Naive thymus-derived CD8-positive, alpha-beta T cell (primary cell): ENCODE data around the gene LHB. TPM values are rescaled to one million over a fixed set of nuclear protein-coding genes. Genes with fewer than 3 reads are reported as not detected.

Experiments used
- ATAC-seq, 2 donors: fragments of 150-1000 bp; cut with Tn5 transposase in 1 of 2; sonication (Bioruptor Pico), chemical (Tn5 transposase) in 1 of 2; 1 replicate in 1 of 2; 2 replicates in 1 of 2; pipeline ENCODE4 v1.10.0; 2021; ENCODE audit warnings: mild to moderate bottlenecking in 2 of 2, moderate library complexity in 2 of 2
- POLR2A ChIA-PET: fragments of 350-600 bp; sonication (Branson Sonifier 250); formaldehyde crosslinking; loops from one replicate; lab custom pipeline; 2021; ENCODE audit warnings: antibody characterized with exemption; lab: Charles Lee
- DNase-seq, 10 donors: peaks; one replicate each; pipeline versions ENCODE4 v3.0.0 to v3.0.0-alpha.2; 2020 to 2022
- H3K27ac Mint-ChIP-seq, 10 donors: one replicate each; pipeline ENCODE4 v1.8.0; 2020 to 2022; ENCODE audit warnings: mild to moderate bottlenecking in 10 of 10, mixed read lengths in 10 of 10, moderate library complexity in 4 of 10, inconsistent platforms in 1 of 10
- H3K27me3 Mint-ChIP-seq, 5 donors: one replicate each; pipeline ENCODE4 v1.8.0; 2021 to 2022; ENCODE audit warnings: mixed read lengths in 5 of 5
- H3K36me3 Mint-ChIP-seq, 3 donors: one replicate each; pipeline ENCODE4 v1.8.0; 2020 to 2022; ENCODE audit warnings: mixed read lengths in 3 of 3, mild to moderate bottlenecking in 2 of 3, inconsistent platforms in 1 of 3
- H3K4me1 Mint-ChIP-seq, 4 donors: one replicate each; pipeline ENCODE4 v1.8.0; 2021 to 2022; ENCODE audit warnings: mixed read lengths in 4 of 4
- H3K4me3 Mint-ChIP-seq, 10 donors: one replicate each; pipeline ENCODE4 v1.8.0; 2020 to 2022; ENCODE audit warnings: mild to moderate bottlenecking in 10 of 10, mixed read lengths in 10 of 10, moderate library complexity in 6 of 10, inconsistent platforms in 1 of 10
- H3K9me3 Mint-ChIP-seq, 9 donors: one replicate each; pipeline ENCODE4 v1.8.0; 2020 to 2022; ENCODE audit warnings: mixed read lengths in 9 of 9, mild to moderate bottlenecking in 3 of 9, inconsistent platforms in 1 of 9, moderate library complexity in 1 of 9
- polyA plus RNA-seq, 3 donors: library from polyadenylated mRNA; unstranded; fragments of 300-500 nt; fragmentation: Illumina TruSeq; gene quantifications; one replicate each; pipeline ENCODE4 v1.2.3, GENCODE V29; 2021
- total RNA-seq, 8 experiments: library from RNA in 2 of 8; stranded (reverse) in 2 of 8; gene quantifications; one replicate each; pipeline ENCODE4 v1.2.3 and lab custom pipeline; 2021 to 2026

Gene LHB
- total and polyA plus RNA-seq, 5 experiments from 2014 or later = not detected

GRCh38 chr19:48997972-48998371 is 18.9 kb downstream of the LHB start:
- DNase-seq (peak in 5 of 10 donors; percentile 17 to 28 (median 22)), ATAC-seq (no peak)
- Mint-ChIP-seq H3K27me3 (no peaks in the 10 kb centered on the region), H3K9me3 (no peaks in the 10 kb centered on the region), H3K4me3 (no peak overlapping the region), H3K4me1 (peaks cover 13 to 44% (median 32%) of the 10 kb centered on the region in 4 donors), H3K27ac (peak overlapping the region in 1 of 10 donors; percentile 81), H3K36me3 (peaks cover 0 to 12% (median 2%) of the 10 kb centered on the region in 3 donors)
- POLR2A ChIA-PET = no interaction called here

DNA sequence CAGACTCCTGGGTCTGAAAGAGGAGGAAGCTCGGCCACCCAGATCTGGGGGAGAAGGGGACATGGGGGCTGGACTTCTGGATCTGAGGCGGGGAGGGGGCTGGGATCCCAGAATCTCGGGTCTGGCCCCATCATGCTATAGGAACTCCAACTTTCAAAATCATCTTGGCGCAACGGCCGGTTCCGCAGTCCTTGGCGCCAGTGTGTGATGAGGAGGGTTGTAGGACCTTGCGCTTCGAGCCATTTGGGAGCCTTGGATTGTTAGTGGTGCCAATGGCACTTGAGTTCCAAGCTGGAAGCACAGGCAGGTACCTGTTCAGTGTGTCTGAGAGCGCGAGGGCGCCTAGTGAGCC is 22.9 kb downstream of the LHB start:
- peak overlapping the region; percentile 90 to 99 (median 98) for H3K27ac Mint-ChIP-seq
- H3K36me3 Mint-ChIP-seq = peaks cover 0 to 9% (median 0%) of the 10 kb centered on the region in 3 donors
- peaks cover 30 to 63% (median 44%) of the 10 kb centered on the region in 4 donors for H3K4me1 Mint-ChIP-seq
- DNase-seq (no peak), ATAC-seq (no peak)
- no peaks in the 10 kb centered on the region for H3K9me3 Mint-ChIP-seq
- POLR2A ChIA-PET = interaction anchor here (0.6 to 3.4 kb wide), 20 partner anchors 11 to 794 kb away, joined by 3 to 53 read pairs (median 5); partner anchors contain the start of genes FTL, LIN7B, NUCB1 and RPL18
- H3K4me3 Mint-ChIP-seq = peak overlapping the region; percentile 92 to 98 (median 94)
- no peaks in the 10 kb centered on the region for H3K27me3 Mint-ChIP-seq

DNA sequence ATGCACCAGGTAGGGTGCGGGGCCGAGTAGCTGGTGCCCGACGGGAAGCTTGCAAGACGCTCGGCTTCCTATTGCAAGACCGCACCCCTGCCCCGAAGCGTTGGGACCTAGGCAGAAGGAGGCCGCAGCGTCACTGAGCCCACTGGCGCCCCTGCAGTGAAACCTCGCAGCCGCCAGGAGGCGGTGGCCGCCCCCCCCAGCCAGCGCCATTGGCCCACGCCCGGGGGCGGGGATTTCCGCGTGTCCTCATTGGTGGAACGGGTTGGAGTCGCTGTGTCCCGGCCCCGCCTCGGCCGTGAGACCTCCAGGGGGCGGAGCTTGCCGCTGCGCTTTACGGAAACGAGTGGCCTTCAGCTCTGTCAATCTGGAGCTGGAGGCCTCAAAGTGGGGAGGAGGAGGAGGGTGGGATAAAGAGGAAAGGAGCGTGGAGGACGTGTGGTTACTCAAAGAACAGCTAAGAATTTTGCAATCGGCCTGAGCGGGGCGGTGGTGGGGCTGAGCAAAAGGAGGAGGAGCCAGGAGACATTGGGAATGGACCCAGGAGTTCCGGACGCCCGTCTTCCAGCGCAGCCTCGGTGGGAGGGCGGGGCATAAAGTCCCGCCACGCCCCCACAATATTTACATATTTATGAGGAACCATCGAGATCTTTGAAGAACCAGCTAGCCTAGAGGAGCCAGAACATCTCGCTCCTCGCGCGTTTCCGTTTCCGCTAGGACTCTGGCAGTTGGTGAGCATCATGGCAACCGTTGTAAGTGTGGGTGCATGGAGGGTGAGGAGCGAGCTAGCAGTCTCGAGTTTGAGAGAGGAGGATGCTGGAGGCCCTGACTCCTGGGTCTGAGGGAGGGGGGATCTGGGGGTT is 23.5 kb downstream of the LHB start, which contains the start of the genes GYS1 and RUVBL2:
TSS of gene GYS1 (minus strand) at position 135 of the 860 bp plus-strand sequence. CDS start 197 bp downstream, outside the sequence.
TSS of gene RUVBL2 (plus strand) at position 713 of the 860 bp plus-strand sequence. CDS start at position 738, 25 bp downstream.
- DNase-seq = peak; percentile 98 to 100 (median 99)

GRCh38 chr19:48992581-48993174 is 24.2 kb downstream of the LHB start:
- Mint-ChIP-seq H3K27me3 (no peaks in the 10 kb centered on the region), H3K9me3 (no peaks in the 10 kb centered on the region), H3K4me1 (peaks cover 35 to 57% (median 39%) of the 10 kb centered on the region in 4 donors), H3K4me3 (peak overlapping the region; percentile 92 to 98 (median 94)), H3K36me3 (peaks cover 0 to 21% (median 0%) of the 10 kb centered on the region in 3 donors), H3K27ac (peak overlapping the region; percentile 89 to 99 (median 98))
- POLR2A ChIA-PET = interaction anchor here (0.5 to 3.4 kb wide), 30 partner anchors 9 to 774 kb away, joined by 3 to 53 read pairs (median 4); partner anchors contain the start of genes AP2A1, BAX, BCL2L12 and CA11
- DNase-seq (no peak), ATAC-seq (no peak)

More for the DNA sequence above, 23.5 kb downstream of the LHB start, which contains the start of the genes GYS1 and RUVBL2:
- H3K36me3 Mint-ChIP-seq = peaks cover 0 to 15% (median 0%) of the 10 kb centered on the region in 3 donors
- POLR2A ChIA-PET = interaction anchor here (0.5 to 3.4 kb wide), 35 partner anchors 10 to 795 kb away, joined by 3 to 53 read pairs (median 4); partner anchors contain the start of genes AP2A1, BAX, BCL2L12 and CA11
- H3K27ac Mint-ChIP-seq = peak within 1 kb of the TSS; percentile 90 to 99 (median 98)
- no peaks in the 10 kb centered on the region for H3K27me3 Mint-ChIP-seq
- peaks cover 33 to 63% (median 44%) of the 10 kb centered on the region in 4 donors for H3K4me1 Mint-ChIP-seq
- peak; percentile 92 for ATAC-seq
- no peaks in the 10 kb centered on the region for H3K9me3 Mint-ChIP-seq
- H3K4me3 Mint-ChIP-seq = peak within 1 kb of the TSS; percentile 92 to 98 (median 94)

- ATAC-seq = no peak
- POLR2A ChIA-PET = interaction anchor here (0.5 to 3.4 kb wide), 10 partner anchors 13 to 154 kb away, joined by 3 to 53 read pairs (median 6); partner anchors contain the start of genes BAX, DHDH and FTL
- H3K27ac Mint-ChIP-seq = peak overlapping the region; percentile 89 to 99 (median 98)
- peaks cover 0 to 25% (median 0%) of the 10 kb centered on the region in 3 donors for H3K36me3 Mint-ChIP-seq
- H3K4me3 Mint-ChIP-seq = peak overlapping the region; percentile 92 to 98 (median 94)
- H3K4me1 Mint-ChIP-seq = peaks cover 34 to 53% (median 38%) of the 10 kb centered on the region in 4 donors
- H3K27me3 Mint-ChIP-seq = no peaks in the 10 kb centered on the region
- H3K9me3 Mint-ChIP-seq = no peaks in the 10 kb centered on the region
- DNase-seq = no peak
Observed at GRCh38 chr19:48991873-48992580, 24.9 kb downstream of the LHB start.

GRCh38 chr19:48991011-48991609 is 25.8 kb downstream of the LHB start:
- ATAC-seq = no peak

GRCh38 chr19:48990400-48990799 is 26.5 kb downstream of the LHB start:
- no peak for DNase-seq
- peak overlapping the region in 4 of 10 donors; percentile 1 to 47 (median 32) for H3K4me3 Mint-ChIP-seq
- peak overlapping the region in 8 of 10 donors; percentile 14 to 84 (median 48) for H3K27ac Mint-ChIP-seq
- ATAC-seq = no peak
- no peaks in the 10 kb centered on the region for H3K9me3 Mint-ChIP-seq
- H3K36me3 Mint-ChIP-seq = peaks cover 0 to 28% (median 0%) of the 10 kb centered on the region in 3 donors
- peaks cover 34 to 48% (median 36%) of the 10 kb centered on the region in 4 donors for H3K4me1 Mint-ChIP-seq
- no peaks in the 10 kb centered on the region for H3K27me3 Mint-ChIP-seq
- POLR2A ChIA-PET = interaction anchor here (0.6 kb wide), 1 partner anchor 342 kb away, joined by 8 read pairs; no protein-coding TSS in a partner anchor

More at GRCh38 chr19:48991011-48991609, 25.8 kb downstream of the LHB start:
- no peaks in the 10 kb centered on the region for H3K27me3 Mint-ChIP-seq
- H3K4me1 Mint-ChIP-seq = peaks cover 34 to 50% (median 36%) of the 10 kb centered on the region in 4 donors
- peaks cover 0 to 25% (median 0%) of the 10 kb centered on the region in 3 donors for H3K36me3 Mint-ChIP-seq
- peak overlapping the region in 2 of 10 donors; percentile 24 to 54 for H3K4me3 Mint-ChIP-seq
- POLR2A ChIA-PET = interaction anchor here (0.6 to 3.4 kb wide), 3 partner anchors 14 to 63 kb away, joined by 3 to 53 read pairs (median 4); partner anchors contain the start of gene FTL
- DNase-seq = no peak
- peak overlapping the region in 5 of 10 donors; percentile 10 to 65 (median 32) for H3K27ac Mint-ChIP-seq
- no peaks in the 10 kb centered on the region for H3K9me3 Mint-ChIP-seq

- POLR2A ChIA-PET = interaction anchor here (0.6 kb wide), 1 partner anchor 341 kb away, joined by 8 read pairs; no protein-coding TSS in a partner anchor
- ATAC-seq (no peak), DNase-seq (no peak)
- Mint-ChIP-seq H3K36me3 (peaks cover 0 to 32% (median 0%) of the 10 kb centered on the region in 3 donors), H3K27me3 (no peaks in the 10 kb centered on the region), H3K27ac (peak overlapping the region in 4 of 10 donors; percentile 14 to 84 (median 58)), H3K4me3 (no peak overlapping the region), H3K9me3 (no peaks in the 10 kb centered on the region), H3K4me1 (peaks cover 29 to 42% (median 30%) of the 10 kb centered on the region in 4 donors)
Observed at GRCh38 chr19:48989701-48990291, 27.1 kb downstream of the LHB start.

DNA sequence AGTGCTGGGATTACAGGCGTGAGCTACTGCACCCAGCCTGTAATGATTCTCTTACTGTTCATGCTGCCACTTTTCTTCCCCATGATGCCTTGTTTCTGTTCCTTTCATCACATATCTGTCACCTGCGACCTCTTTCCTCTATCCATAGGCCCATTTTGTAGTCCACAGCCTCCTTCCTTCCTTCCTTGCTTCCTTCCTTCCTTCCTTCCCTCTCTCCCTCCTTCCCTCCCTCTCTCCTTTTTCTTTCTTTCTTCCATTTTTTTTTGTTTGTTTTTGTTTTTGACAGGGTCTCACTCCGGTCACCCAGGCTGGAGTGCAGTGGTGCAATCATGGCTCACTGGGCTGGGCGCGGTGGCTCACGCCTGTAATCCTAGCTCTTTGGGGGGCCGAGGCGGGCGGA is 28.0 kb downstream of the LHB start:
- POLR2A ChIA-PET = interaction anchor here (0.5 kb wide), 1 partner anchor 660 kb away, joined by 5 read pairs; no protein-coding TSS in a partner anchor
- Mint-ChIP-seq H3K4me1 (peaks cover 21 to 34% (median 24%) of the 10 kb centered on the region in 4 donors), H3K36me3 (peaks cover 0 to 32% (median 0%) of the 10 kb centered on the region in 3 donors), H3K9me3 (no peaks in the 10 kb centered on the region), H3K27me3 (no peaks in the 10 kb centered on the region), H3K4me3 (no peak overlapping the region), H3K27ac (no peak overlapping the region)
- ATAC-seq (no peak), DNase-seq (no peak)

DNA sequence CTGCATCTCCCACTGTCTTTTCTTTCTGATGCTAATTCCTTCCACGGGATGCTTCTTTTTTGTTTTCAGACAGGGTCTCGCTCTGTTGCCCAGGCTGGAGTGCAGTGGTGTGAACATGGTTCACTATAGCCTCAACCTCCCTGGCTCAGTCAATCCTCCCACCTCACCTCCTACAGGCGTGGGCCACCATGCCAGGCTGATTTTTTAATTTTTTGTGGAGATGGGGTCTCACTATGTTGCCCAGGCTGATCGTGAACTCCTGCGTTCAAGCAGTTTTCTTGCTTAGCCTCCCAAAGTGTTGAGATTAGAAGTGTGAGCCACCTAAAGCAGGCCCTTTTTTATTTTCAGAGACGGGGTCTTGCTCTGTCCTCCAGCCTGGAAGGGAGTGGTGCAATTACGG is 28.6 kb downstream of the LHB start:
- POLR2A ChIA-PET = interaction anchor here (0.5 kb wide), 1 partner anchor 660 kb away, joined by 5 read pairs; no protein-coding TSS in a partner anchor
- H3K27me3 Mint-ChIP-seq = no peaks in the 10 kb centered on the region
- no peak overlapping the region for H3K4me3 Mint-ChIP-seq

More for the DNA sequence above, 28.6 kb downstream of the LHB start:
- Mint-ChIP-seq H3K9me3 (no peaks in the 10 kb centered on the region), H3K36me3 (peaks cover 0 to 33% (median 0%) of the 10 kb centered on the region in 3 donors), H3K4me1 (peaks cover 16 to 29% (median 21%) of the 10 kb centered on the region in 4 donors), H3K27ac (peak overlapping the region in 2 of 10 donors; percentile 21 to 43)
- ATAC-seq (no peak), DNase-seq (no peak)
